ENCODE results near the gene MRPL17.

Gene MRPL17

GRCh38 chr11:6674219-6674597 lies 8.9 kb downstream of the MRPL17 start:
- no peak for DNase-seq (ENCODE audit: low read depth, low spot score)
- H3K4me3 ChIP-seq (ENCODE audit: low read depth, low read length): no peak overlapping the region
- TF ChIP-seq CTCF (IDR thresholded peaks at IDR 0.05; ENCODE audit: insufficient read depth, low read length, missing control alignments): no peak
- POLR2A ChIA-PET: no interaction called here
- CTCF ChIA-PET: interaction anchor here (0.8 to 5.8 kb wide), 4 partner anchors 8 to 141 kb away, joined by 3 to 51 read pairs (median 4); partner anchors contain the start of gene MRPL17

DNA sequence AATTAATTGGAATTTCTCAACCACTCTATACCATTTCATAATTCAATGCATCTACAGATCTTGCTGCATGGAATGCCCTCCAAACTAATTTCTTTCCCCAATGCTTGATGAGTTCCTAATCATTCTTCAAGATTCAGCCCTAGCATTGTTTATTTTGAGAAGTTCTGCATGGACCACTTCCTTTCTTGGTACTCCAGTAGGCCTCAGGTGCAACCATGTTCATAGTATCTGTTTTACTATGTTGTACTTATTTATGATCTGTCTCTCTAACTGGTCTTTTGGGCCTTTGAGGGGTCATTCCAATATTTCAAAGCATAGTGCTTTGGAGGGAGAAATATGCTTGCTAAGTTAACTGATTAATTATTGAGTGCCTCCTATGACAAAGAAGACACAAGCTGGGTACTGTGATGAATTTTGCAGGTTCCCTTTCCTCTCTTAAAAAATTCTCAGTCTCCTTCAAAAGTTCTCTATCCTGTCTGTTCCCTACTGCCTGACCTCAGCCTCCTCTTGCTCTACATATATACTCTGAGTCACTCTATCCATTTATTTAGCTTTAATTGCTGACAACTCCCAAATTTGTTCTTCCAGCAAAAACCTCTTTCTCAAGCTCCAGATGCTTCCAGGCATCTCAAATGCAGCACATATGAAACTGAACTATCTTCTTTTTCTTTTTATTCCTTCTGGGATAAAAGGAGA lies 9.5 kb downstream of the MRPL17 start:
- CTCF ChIA-PET: interaction anchor here (0.6 to 5.8 kb wide), 6 partner anchors 9 to 140 kb away, joined by 3 to 51 read pairs (median 3); partner anchors contain the start of gene MRPL17

DNA sequence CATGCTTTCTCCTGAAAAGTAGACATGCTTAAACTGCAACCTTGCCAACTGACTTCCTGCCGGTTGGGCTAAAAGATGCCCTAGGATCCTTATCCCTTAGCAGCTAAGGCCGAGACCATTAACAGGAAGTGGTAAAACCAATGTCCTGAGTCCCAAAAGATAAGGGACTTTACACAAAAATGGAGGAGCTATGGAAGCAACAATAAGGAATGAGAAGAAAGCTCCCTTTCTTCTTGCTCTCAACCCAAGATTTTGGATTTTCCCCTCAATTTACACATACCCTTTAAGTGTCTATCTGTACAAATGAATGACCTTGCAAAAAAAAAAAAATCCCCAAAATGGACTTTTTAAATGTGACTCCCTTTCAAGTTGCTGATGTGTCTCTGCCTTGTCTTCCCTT lies 11.1 kb downstream of the MRPL17 start:
- DNase-seq (ENCODE audit: low read depth, low spot score): no peak
- no peak overlapping the region for H3K4me3 ChIP-seq (ENCODE audit: low read depth, low read length)
- ChIA-PET CTCF (interaction anchor here (0.8 to 5.8 kb wide), 7 partner anchors 11 to 296 kb away, joined by 3 to 51 read pairs (median 3); partner anchors contain the start of genes MRPL17 and TPP1), POLR2A (interaction anchor here (0.6 kb wide), 1 partner anchor 63 kb away, joined by 3 read pairs; no protein-coding TSS in a partner anchor)
- TF ChIP-seq CTCF (IDR thresholded peaks at IDR 0.05; ENCODE audit: insufficient read depth, low read length, missing control alignments): no peak

More for the DNA sequence above, 9.5 kb downstream of the MRPL17 start:
- no peak for TF ChIP-seq CTCF (IDR thresholded peaks at IDR 0.05; ENCODE audit: insufficient read depth, low read length, missing control alignments)
- no peak overlapping the region for H3K4me3 ChIP-seq (ENCODE audit: low read depth, low read length)
- no peak for DNase-seq (ENCODE audit: low read depth, low spot score)
- POLR2A ChIA-PET: no interaction called here

GRCh38 chr11:6670202-6670830 lies 12.8 kb downstream of the MRPL17 start:
- TF ChIP-seq CTCF (IDR thresholded peaks at IDR 0.05; ENCODE audit: insufficient read depth, low read length, missing control alignments): no peak
- no peak for DNase-seq (ENCODE audit: low read depth, low spot score)
- ChIA-PET POLR2A (no interaction called here), CTCF (interaction anchor here (0.8 to 5.8 kb wide), 3 partner anchors 12 to 139 kb away, joined by 4 to 51 read pairs (median 5); partner anchors contain the start of gene MRPL17)
- no peak overlapping the region for H3K4me3 ChIP-seq (ENCODE audit: low read depth, low read length)

GRCh38 chr11:6667733-6668374 lies 15.3 kb downstream of the MRPL17 start:
- no peak for DNase-seq (ENCODE audit: low read depth, low spot score)
- POLR2A ChIA-PET: interaction anchor here (0.7 kb wide), 2 partner anchors 30 to 217 kb away, joined by 3 read pairs; no protein-coding TSS in a partner anchor
- CTCF ChIA-PET: interaction anchor here (0.6 to 3.1 kb wide), 17 partner anchors 9 to 289 kb away, joined by 3 to 25 read pairs (median 5); partner anchors contain the start of genes MRPL17 and TPP1

More at GRCh38 chr11:6667733-6668374, 15.3 kb downstream of the MRPL17 start:
- H3K4me3 ChIP-seq (ENCODE audit: low read depth, low read length): no peak overlapping the region
- peak; percentile 29 for TF ChIP-seq CTCF (IDR thresholded peaks at IDR 0.05; ENCODE audit: insufficient read depth, low read length, missing control alignments)

All from AG04449 (cell line).